ACC112 (cell line): ENCODE results near the gene JRKL.

Experiments used
- H2AFZ ChIP-seq: fragments of 200-600 bp; sonication (generic); one replicate; pipeline ENCODE4 v1.6.0; 2017; ENCODE audit warnings: antibody characterized with exemption, low read length; ENCODE audit not compliant: unreplicated experiment
- H3K27ac ChIP-seq: fragments of 200-600 bp; sonication (generic); 2 replicates; pipeline ENCODE4 v1.5.1; 2014; ENCODE audit warnings: low read depth, mild to moderate bottlenecking, antibody characterized with exemption, low read length, moderate library complexity
- H3K27me3 ChIP-seq: fragments of 200-600 bp; sonication (generic); 2 replicates; pipeline ENCODE4 v1.6.1; 2014; ENCODE audit warnings: mild to moderate bottlenecking, antibody characterized with exemption, low read length, moderate library complexity, mixed read lengths; ENCODE audit not compliant: insufficient read depth
- H3K36me3 ChIP-seq: fragments of 200-600 bp; sonication (generic); 2 replicates; pipeline ENCODE4 v1.6.1; 2016; ENCODE audit warnings: mild to moderate bottlenecking, antibody characterized with exemption, low read length, moderate library complexity, mixed read lengths; ENCODE audit not compliant: insufficient read depth
- H3K4me1 ChIP-seq: fragments of 200-600 bp; sonication (generic); one replicate; pipeline ENCODE4 v1.6.1; 2016; ENCODE audit warnings: low read length, mixed read lengths; ENCODE audit not compliant: insufficient read depth, unreplicated experiment, control insufficient read depth
- H3K4me3 ChIP-seq: fragments of 200-600 bp; sonication (generic); 2 replicates; pipeline ENCODE4 v1.5.1; 2014; ENCODE audit warnings: mild to moderate bottlenecking, low read depth, low read length
- H3K79me2 ChIP-seq: fragments of 200-600 bp; sonication (generic); one replicate; pipeline ENCODE4 v1.6.0; 2016; ENCODE audit warnings: low read length; ENCODE audit not compliant: control insufficient read depth, unreplicated experiment, insufficient read depth

JRKL gene

DNA sequence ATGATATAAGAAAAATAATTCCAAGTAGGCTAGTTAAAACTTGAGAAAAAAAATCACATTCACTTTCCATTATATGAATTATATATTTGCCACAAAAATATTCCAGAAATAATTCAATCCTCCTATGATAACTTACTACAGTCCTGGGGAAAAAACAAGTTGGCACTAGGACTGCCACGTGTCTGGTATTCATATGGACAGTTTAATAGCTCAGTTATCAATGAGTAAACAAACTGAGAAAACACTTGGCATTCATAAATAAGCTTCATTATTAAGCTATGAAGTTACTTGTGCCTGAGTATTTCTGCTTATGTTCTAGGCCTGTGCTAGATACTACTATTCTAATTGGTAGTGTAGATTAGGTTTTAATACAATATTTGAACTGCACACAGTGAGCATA lies 24.3 kb upstream of the JRKL start:
- Histone ChIP-seq H3K79me2 (no peaks in the 10 kb centered on the region), H3K27ac (no peak overlapping the region), H3K27me3 (no peaks in the 10 kb centered on the region), H3K36me3 (peaks cover 38% of the 10 kb centered on the region), H2AFZ (no peak overlapping the region), H3K4me3 (no peak overlapping the region), H3K4me1 (no peaks in the 10 kb centered on the region)

- Histone ChIP-seq H3K4me1 (no peaks in the 10 kb centered on the region), H3K4me3 (no peak overlapping the region), H3K27me3 (no peaks in the 10 kb centered on the region), H3K27ac (no peak overlapping the region), H3K36me3 (peaks cover 38% of the 10 kb centered on the region), H3K79me2 (no peaks in the 10 kb centered on the region), H2AFZ (no peak overlapping the region)
These were observed 23.8 kb upstream of the JRKL start for GRCh38 chr11:96366024-96366423.

- Histone ChIP-seq H3K4me1 (no peaks in the 10 kb centered on the region), H3K27me3 (no peaks in the 10 kb centered on the region), H2AFZ (no peak overlapping the region), H3K79me2 (no peaks in the 10 kb centered on the region), H3K36me3 (peaks cover 43% of the 10 kb centered on the region), H3K27ac (no peak overlapping the region), H3K4me3 (no peak overlapping the region)
These were observed 22.5 kb upstream of the JRKL start for GRCh38 chr11:96367342-96367741.

DNA sequence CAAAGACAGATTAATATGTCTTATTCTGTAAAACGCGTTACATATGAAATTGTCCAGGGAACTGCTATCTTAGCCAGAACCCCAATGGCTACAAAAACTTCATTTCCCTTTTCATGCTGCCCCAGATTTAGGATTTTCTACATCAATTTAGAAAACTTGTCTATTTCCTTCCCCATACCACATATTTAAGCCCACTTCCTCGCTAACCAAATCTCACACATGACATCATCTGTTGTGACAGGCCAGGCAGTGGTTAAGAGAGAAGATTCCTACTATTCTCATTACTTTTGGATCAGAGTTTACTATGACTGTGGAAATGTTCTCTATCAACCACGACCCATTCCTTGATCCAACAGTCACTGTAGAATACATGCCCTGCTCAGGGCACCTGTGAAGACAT lies 16.0 kb upstream of the JRKL start:
- Histone ChIP-seq H3K27me3 (no peaks in the 10 kb centered on the region), H2AFZ (no peak overlapping the region), H3K27ac (no peak overlapping the region), H3K4me3 (no peak overlapping the region), H3K36me3 (peaks cover 31% of the 10 kb centered on the region), H3K79me2 (no peaks in the 10 kb centered on the region), H3K4me1 (no peaks in the 10 kb centered on the region)

- Histone ChIP-seq H3K27me3 (no peaks in the 10 kb centered on the region), H2AFZ (no peak overlapping the region), H3K4me3 (no peak overlapping the region), H3K4me1 (no peaks in the 10 kb centered on the region), H3K27ac (no peak overlapping the region), H3K79me2 (no peaks in the 10 kb centered on the region), H3K36me3 (peaks cover 37% of the 10 kb centered on the region)
These were observed 13.0 kb upstream of the JRKL start for GRCh38 chr11:96376796-96377195.

GRCh38 chr11:96384156-96384555 lies 5.7 kb upstream of the JRKL start:
- peaks cover 38% of the 10 kb centered on the region for H3K36me3 ChIP-seq
- H3K4me1 ChIP-seq, result peaks cover 17% of the 10 kb centered on the region
- no peak overlapping the region for H2AFZ ChIP-seq
- H3K79me2 ChIP-seq, result peaks cover 46% of the 10 kb centered on the region
- no peak overlapping the region for H3K4me3 ChIP-seq
- no peaks in the 10 kb centered on the region for H3K27me3 ChIP-seq
- H3K27ac ChIP-seq, result no peak overlapping the region

DNA sequence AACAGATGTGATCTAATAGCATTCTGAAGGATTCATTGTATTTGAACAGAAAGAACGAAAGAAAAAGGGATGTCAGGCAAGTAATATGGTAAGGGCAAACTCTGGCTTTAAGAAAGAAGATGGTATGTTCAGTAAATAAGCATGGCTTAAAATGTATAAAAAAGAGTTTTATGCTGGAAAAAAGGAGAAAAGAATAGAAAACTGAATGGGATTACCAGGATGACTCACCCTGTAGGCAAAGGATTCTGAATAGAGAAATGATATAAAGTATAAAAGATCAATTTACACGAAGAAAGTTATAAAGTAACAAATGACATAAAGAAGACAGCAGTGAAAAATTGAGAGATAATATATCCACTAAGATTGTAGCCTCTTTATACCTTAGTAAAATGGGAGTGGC lies 4.6 kb upstream of the JRKL start:
- peaks cover 32% of the 10 kb centered on the region for H3K36me3 ChIP-seq
- H3K4me1 ChIP-seq, result peaks cover 17% of the 10 kb centered on the region
- H3K27me3 ChIP-seq, result no peaks in the 10 kb centered on the region
- H2AFZ ChIP-seq, result no peak overlapping the region
- H3K79me2 ChIP-seq, result peaks cover 52% of the 10 kb centered on the region
- H3K4me3 ChIP-seq, result no peak overlapping the region
- no peak overlapping the region for H3K27ac ChIP-seq

GRCh38 chr11:96388891-96389719 lies 708 bp upstream of the JRKL start:
- Histone ChIP-seq H2AFZ (peak overlapping the region; percentile 60), H3K27me3 (no peaks in the 10 kb centered on the region), H3K4me1 (peaks cover 34% of the 10 kb centered on the region), H3K79me2 (peaks cover 72% of the 10 kb centered on the region), H3K4me3 (peak overlapping the region; percentile 97), H3K27ac (peak overlapping the region; percentile 74), H3K36me3 (peaks cover 12% of the 10 kb centered on the region)

DNA sequence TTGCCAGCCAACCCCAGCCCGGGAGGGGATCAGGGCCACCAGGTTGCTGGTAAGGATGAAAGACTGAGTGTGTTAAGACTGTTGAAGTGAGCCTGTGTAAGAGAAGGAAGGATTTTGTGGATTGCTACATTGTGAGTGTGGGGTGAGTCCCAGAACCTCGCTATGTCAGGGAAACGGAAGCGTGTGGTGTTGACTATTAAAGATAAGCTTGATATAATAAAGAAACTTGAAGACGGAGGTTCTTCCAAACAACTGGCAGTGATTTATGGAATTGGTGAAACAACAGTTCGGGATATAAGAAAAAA lies 627 bp downstream of the JRKL start:
- peak overlapping the region; percentile 74 for H3K27ac ChIP-seq
- H2AFZ ChIP-seq, result peak overlapping the region; percentile 61
- peak overlapping the region; percentile 97 for H3K4me3 ChIP-seq
- no peaks in the 10 kb centered on the region for H3K27me3 ChIP-seq
- peaks cover 64% of the 10 kb centered on the region for H3K79me2 ChIP-seq
- H3K4me1 ChIP-seq, result peaks cover 34% of the 10 kb centered on the region
- peaks cover under 1% of the 10 kb centered on the region; the same call in 1 of the 2 replicates for H3K36me3 ChIP-seq

DNA sequence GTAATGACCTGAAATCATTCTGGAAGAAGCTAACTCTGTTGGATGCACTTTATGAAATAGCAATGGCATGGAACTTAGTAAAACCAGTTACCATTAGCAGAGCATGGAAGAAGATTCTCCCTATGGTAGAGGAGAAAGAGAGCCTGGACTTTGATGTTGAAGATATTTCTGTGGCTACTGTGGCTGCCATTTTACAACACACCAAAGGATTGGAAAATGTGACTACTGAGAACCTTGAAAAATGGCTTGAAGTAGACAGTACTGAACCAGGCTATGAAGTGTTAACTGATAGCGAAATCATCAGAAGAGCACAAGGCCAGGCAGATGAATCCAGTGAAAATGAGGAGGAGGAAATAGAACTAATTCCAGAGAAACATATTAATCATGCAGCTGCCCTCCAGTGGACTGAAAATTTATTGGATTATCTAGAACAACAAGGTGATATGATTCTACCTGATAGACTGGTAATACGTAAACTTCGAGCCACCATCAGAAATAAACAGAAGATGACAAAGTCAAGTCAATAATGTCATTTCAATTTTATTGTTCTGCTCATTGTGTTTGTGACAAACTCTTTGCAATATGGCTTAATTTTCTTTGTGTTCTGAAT lies 2.0 kb downstream of the JRKL start:
- Histone ChIP-seq H2AFZ (no peak overlapping the region), H3K4me3 (peak overlapping the region; percentile 97), H3K4me1 (peaks cover 34% of the 10 kb centered on the region), H3K27me3 (no peaks in the 10 kb centered on the region), H3K27ac (peak overlapping the region; percentile 25; the same call in 1 of the 2 replicates), H3K36me3 (no peaks in the 10 kb centered on the region), H3K79me2 (peaks cover 51% of the 10 kb centered on the region)

- Histone ChIP-seq H3K4me1 (peaks cover 17% of the 10 kb centered on the region), H3K4me3 (no peak overlapping the region; the same call in 1 of the 2 replicates), H2AFZ (no peak overlapping the region), H3K27me3 (no peaks in the 10 kb centered on the region), H3K79me2 (peaks cover 31% of the 10 kb centered on the region), H3K27ac (no peak overlapping the region), H3K36me3 (no peaks in the 10 kb centered on the region)
These were observed 4.0 kb downstream of the JRKL start for GRCh38 chr11:96393753-96394348.
